GM23248 (cell line): ENCODE data around the gene DUSP19. TPM values are rescaled to one million over a fixed set of nuclear protein-coding genes. Genes with fewer than 3 reads are reported as not detected.

ENCODE experiments used
- DNase-seq: peaks from one replicate; pipeline ENCODE4 v3.0.0-alpha.2; 2015
- H2AFZ ChIP-seq: fragments of 200-600 bp; sonication (generic); 2 replicates; pipeline ENCODE4 v1.6.1; 2016; ENCODE audit warnings: antibody characterized with exemption
- H3F3A ChIP-seq: fragments of 200-600 bp; sonication (generic); 2 replicates; pipeline ENCODE4 v1.6.1; 2016; ENCODE audit warnings: mild to moderate bottlenecking, antibody characterized with exemption, mixed run types; ENCODE audit not compliant: insufficient read depth
- H3K27ac ChIP-seq: fragments of 200-600 bp; sonication (generic); 2 replicates; pipeline ENCODE4 v1.5.1; 2016; ENCODE audit warnings: mild to moderate bottlenecking
- H3K27me3 ChIP-seq: fragments of 200-600 bp; sonication (generic); replicated peaks from 2 replicates; pipeline ENCODE4 v1.6.1; 2016; ENCODE audit warnings: mild to moderate bottlenecking; ENCODE audit not compliant: insufficient read depth
- H3K36me3 ChIP-seq: fragments of 200-600 bp; sonication (generic); 2 replicates; pipeline ENCODE4 v1.6.1; 2016; ENCODE audit warnings: low read depth, mild to moderate bottlenecking
- H3K4me1 ChIP-seq: fragments of 200-600 bp; sonication (generic); 2 replicates; pipeline ENCODE4 v1.6.1; 2016; ENCODE audit warnings: mild to moderate bottlenecking; ENCODE audit not compliant: insufficient read depth
- H3K4me2 ChIP-seq: fragments of 200-600 bp; sonication (generic); one replicate; pipeline ENCODE4 v1.6.1; 2016; ENCODE audit warnings: mild to moderate bottlenecking; ENCODE audit not compliant: unreplicated experiment
- H3K4me3 ChIP-seq: fragments of 200-600 bp; sonication (generic); 2 replicates; pipeline ENCODE4 v1.5.1; 2016; ENCODE audit warnings: mild to moderate bottlenecking
- H3K79me2 ChIP-seq: fragments of 200-600 bp; sonication (generic); 2 replicates; pipeline ENCODE4 v1.6.1; 2016; ENCODE audit warnings: mild to moderate bottlenecking; ENCODE audit not compliant: insufficient read depth
- H3K9ac ChIP-seq: fragments of 200-600 bp; sonication (generic); 2 replicates; pipeline ENCODE4 v1.6.1; 2016; ENCODE audit warnings: mild to moderate bottlenecking
- H3K9me2 ChIP-seq: fragments of 200-600 bp; sonication (generic); 2 replicates; pipeline ENCODE4 v1.6.1; 2016; ENCODE audit warnings: mixed run types, mild to moderate bottlenecking, moderate library complexity; ENCODE audit not compliant: insufficient read depth
- H3K9me3 ChIP-seq: fragments of 200-600 bp; sonication (generic); one replicate; pipeline ENCODE4 v1.6.1; 2017; ENCODE audit warnings: low read depth
- H4K20me1 ChIP-seq: fragments of 200-600 bp; sonication (generic); 2 replicates; pipeline ENCODE4 v1.6.0; 2016; ENCODE audit not compliant: insufficient read depth
- EZH2 ChIP-seq: fragments of 200-600 bp; sonication (generic); IDR thresholded peaks from 2 replicates; pipeline ENCODE4 v1.6.1; 2018; ENCODE audit warnings: antibody characterized with exemption, mild to moderate bottlenecking; ENCODE audit not compliant: insufficient read depth, poor library complexity, severe bottlenecking
- EZH2phosphoT487 ChIP-seq: fragments of 200-600 bp; sonication (generic); IDR thresholded peaks from 2 replicates; pipeline ENCODE4 v1.6.1; 2018; ENCODE audit warnings: antibody characterized with exemption, moderate library complexity, mild to moderate bottlenecking, low read depth; ENCODE audit not compliant: insufficient read depth
- WGBS, 2 experiments: methylation state at CpG; one replicate each; pipeline ENCODE4 v1.1.6; 2015 to 2017; ENCODE audit warnings: low lambda C conversion rate in 2 of 2, low coverage in 1 of 2; ENCODE audit errors: missing lambda C conversion rate in 2 of 2; 5-methylcytosine and 5-hydroxymethylcytosine counted together
- in situ Hi-C: fragments of 300-500 bp; cut with MboI; formaldehyde crosslinking; loops from 2 replicates; pipeline ENCODE4 v1.15.0; 2020
- polyA plus RNA-seq: library from polyadenylated mRNA; unstranded; fragments of >200 nt; fragmentation: Nextera tagmentation; extraction: Ambion mirVana; gene quantifications from 2 replicates; pipeline ENCODE4 v1.2.1, GENCODE V29; 2016
- total RNA-seq: library from RNA; depleted of rRNA; stranded (reverse); fragments of >200 nt; shearing (Covaris generic); gene quantifications from 2 replicates; pipeline ENCODE4 v1.2.3, GENCODE V29; 2014

The DUSP19 gene
- total and polyA plus RNA-seq, 2 experiments from 2014 or later, result 1.8 to 2.3 TPM

- Histone ChIP-seq H3K36me3 (no peaks in the 10 kb centered on the region), H3K9ac (peak overlapping the region; percentile 98), H3K9me2 (no peaks in the 10 kb centered on the region), H3K4me2 (peak overlapping the region; percentile 95), H3K9me3 (no peaks in the 10 kb centered on the region), H4K20me1 (peaks cover 48% of the 10 kb centered on the region), H3K4me3 (peak overlapping the region; percentile 86), H2AFZ (no peak overlapping the region), H3K79me2 (peaks cover 81% of the 10 kb centered on the region), H3F3A (peaks cover 56% of the 10 kb centered on the region), H3K27ac (peak overlapping the region; percentile 93), H3K4me1 (peaks cover 67% of the 10 kb centered on the region), H3K27me3 (no peaks in the 10 kb centered on the region)
- 98% methylated on average over 1 of the region's 1 CpG for WGBS, 2 experiments
- in situ Hi-C loops, result no loop called here
- peak; percentile 60 for DNase-seq
- TF ChIP-seq EZH2 (no peak), EZH2phosphoT487 (no peak)
Measured at GRCh38 chr2:183034806-183035205, 43.7 kb upstream of the DUSP19 start.

DNA sequence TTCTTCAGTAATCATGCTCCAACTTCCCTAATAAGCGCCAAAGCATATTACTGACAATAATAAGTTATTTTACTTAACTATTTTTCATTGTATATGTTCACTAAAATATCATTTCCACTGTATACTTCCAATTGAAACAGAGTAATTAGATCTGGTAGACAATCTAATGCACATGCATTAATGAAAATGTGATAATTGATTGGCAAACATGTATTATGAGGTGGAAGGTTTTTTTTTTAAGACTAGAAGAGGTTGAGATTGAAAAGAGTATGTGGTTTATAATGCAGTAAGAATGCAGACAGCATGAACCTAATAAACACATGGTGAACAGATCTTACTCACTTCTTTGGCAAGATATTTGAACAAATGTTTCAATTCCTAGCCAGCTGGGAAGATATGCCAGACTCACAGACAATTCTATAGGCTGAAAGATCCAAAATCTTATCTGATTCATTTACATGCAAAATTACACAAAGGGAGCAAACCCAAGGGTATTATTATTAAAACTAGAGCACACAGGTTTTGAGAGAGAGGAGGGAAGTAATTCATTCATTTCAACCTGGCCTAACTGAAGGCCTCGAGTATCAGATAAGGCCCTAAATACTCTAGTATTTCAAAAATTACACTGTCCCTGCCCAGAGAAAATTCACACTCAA is 43.1 kb upstream of the DUSP19 start:
- TF ChIP-seq EZH2 (no peak), EZH2phosphoT487 (0 out of 2 replicates have a peak, but pooled peaks have one; percentile 30)
- peak overlapping the region; percentile 95 for H3K4me2 ChIP-seq
- H2AFZ ChIP-seq, result no peak overlapping the region
- peak; percentile 88 for DNase-seq
- peaks cover 48% of the 10 kb centered on the region for H4K20me1 ChIP-seq
- H3K27me3 ChIP-seq, result no peaks in the 10 kb centered on the region
- no peaks in the 10 kb centered on the region for H3K9me3 ChIP-seq
- H3K27ac ChIP-seq, result peak overlapping the region; percentile 93
- WGBS, 2 experiments, result 16 to 28% methylated on average over 2 of the region's 2 CpGs
- peaks cover 74% of the 10 kb centered on the region for H3K79me2 ChIP-seq
- peak overlapping the region; percentile 98 for H3K9ac ChIP-seq
- H3K4me3 ChIP-seq, result peak overlapping the region; percentile 86
- in situ Hi-C loops, result no loop called here
- peaks cover 56% of the 10 kb centered on the region for H3F3A ChIP-seq
- H3K36me3 ChIP-seq, result no peaks in the 10 kb centered on the region
- H3K9me2 ChIP-seq, result no peaks in the 10 kb centered on the region
- H3K4me1 ChIP-seq, result peaks cover 61% of the 10 kb centered on the region

GRCh38 chr2:183035954-183036669 is 42.4 kb upstream of the DUSP19 start:
- TF ChIP-seq EZH2phosphoT487 (no peak), EZH2 (no peak)
- peak overlapping the region; percentile 98 for H3K9ac ChIP-seq
- H3K27ac ChIP-seq, result peak overlapping the region; percentile 93
- no peak for DNase-seq
- H3F3A ChIP-seq, result peaks cover 56% of the 10 kb centered on the region
- H3K4me2 ChIP-seq, result peak overlapping the region; percentile 95
- H3K27me3 ChIP-seq, result no peaks in the 10 kb centered on the region
- no peak overlapping the region for H2AFZ ChIP-seq
- 33 to 37% methylated on average over 2 of the region's 2 CpGs for WGBS, 2 experiments
- peaks cover 57% of the 10 kb centered on the region for H3K4me1 ChIP-seq
- H3K4me3 ChIP-seq, result peak overlapping the region; percentile 86
- H3K9me3 ChIP-seq, result no peaks in the 10 kb centered on the region
- in situ Hi-C loops, result no loop called here
- no peaks in the 10 kb centered on the region for H3K36me3 ChIP-seq
- peaks cover 44% of the 10 kb centered on the region for H4K20me1 ChIP-seq
- peaks cover 68% of the 10 kb centered on the region for H3K79me2 ChIP-seq
- H3K9me2 ChIP-seq, result no peaks in the 10 kb centered on the region

GRCh38 chr2:183037074-183037552 is 41.4 kb upstream of the DUSP19 start:
- Histone ChIP-seq H3K27ac (peak overlapping the region; percentile 93), H3K4me1 (peaks cover 47% of the 10 kb centered on the region), H3K4me2 (peak overlapping the region; percentile 95), H4K20me1 (peaks cover 34% of the 10 kb centered on the region), H3K4me3 (peak overlapping the region; percentile 86), H3K9me3 (no peaks in the 10 kb centered on the region), H3K36me3 (no peaks in the 10 kb centered on the region), H3K79me2 (peaks cover 58% of the 10 kb centered on the region), H3K27me3 (no peaks in the 10 kb centered on the region), H3F3A (peaks cover 56% of the 10 kb centered on the region), H3K9ac (peak overlapping the region; percentile 98), H2AFZ (peak overlapping the region; percentile 47), H3K9me2 (no peaks in the 10 kb centered on the region)
- in situ Hi-C loops, result no loop called here
- DNase-seq, result peak; percentile 74
- TF ChIP-seq EZH2 (no peak), EZH2phosphoT487 (no peak)
- 0 to 1% methylated on average over 4 of the region's 4 CpGs for WGBS, 2 experiments
